ENCODE results near the gene KIF1A.
"Not testable (repeated sequence)": the region's sequence is repeated elsewhere in the genome, so short reads cannot be mapped to it uniquely, and the experiment has no call there.

The KIF1A gene

DNA sequence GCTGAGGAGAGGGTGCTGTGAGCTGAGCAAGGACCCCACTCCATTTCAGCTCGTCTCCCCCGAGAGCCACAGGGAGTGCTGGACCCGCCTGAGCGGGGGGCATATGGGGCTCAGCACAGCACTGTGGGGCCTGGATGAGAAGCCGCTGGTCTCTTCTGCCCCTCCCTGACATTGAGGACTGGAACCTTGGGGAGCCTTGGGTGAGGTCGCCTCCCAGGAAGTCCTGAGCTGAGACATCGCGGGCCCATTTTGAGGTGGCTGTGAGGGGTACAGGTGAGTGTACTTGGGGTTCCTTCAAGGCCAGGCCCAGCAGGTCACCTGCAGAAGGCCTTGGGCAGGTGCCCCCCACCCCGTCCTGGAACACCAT, 131.5 kb downstream of the KIF1A start:
- TF ChIP-seq, protein P1, sequence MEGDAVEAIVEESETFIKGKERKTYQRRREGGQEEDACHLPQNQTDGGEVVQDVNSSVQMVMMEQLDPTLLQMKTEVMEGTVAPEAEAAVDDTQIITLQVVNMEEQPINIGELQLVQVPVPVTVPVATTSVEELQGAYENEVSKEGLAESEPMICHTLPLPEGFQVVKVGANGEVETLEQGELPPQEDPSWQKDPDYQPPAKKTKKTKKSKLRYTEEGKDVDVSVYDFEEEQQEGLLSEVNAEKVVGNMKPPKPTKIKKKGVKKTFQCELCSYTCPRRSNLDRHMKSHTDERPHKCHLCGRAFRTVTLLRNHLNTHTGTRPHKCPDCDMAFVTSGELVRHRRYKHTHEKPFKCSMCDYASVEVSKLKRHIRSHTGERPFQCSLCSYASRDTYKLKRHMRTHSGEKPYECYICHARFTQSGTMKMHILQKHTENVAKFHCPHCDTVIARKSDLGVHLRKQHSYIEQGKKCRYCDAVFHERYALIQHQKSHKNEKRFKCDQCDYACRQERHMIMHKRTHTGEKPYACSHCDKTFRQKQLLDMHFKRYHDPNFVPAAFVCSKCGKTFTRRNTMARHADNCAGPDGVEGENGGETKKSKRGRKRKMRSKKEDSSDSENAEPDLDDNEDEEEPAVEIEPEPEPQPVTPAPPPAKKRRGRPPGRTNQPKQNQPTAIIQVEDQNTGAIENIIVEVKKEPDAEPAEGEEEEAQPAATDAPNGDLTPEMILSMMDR (conservative IDR thresholded peaks at IDR 0.05; ENCODE audit: low read length): no peak
- no peak overlapping the region for H3K4me3 ChIP-seq (ENCODE audit: low read length)
- DNase-seq (ENCODE audit: low read depth): no peak

- TF ChIP-seq, protein P1 (conservative IDR thresholded peaks at IDR 0.05; ENCODE audit: low read length): no peak
- no peak for DNase-seq (ENCODE audit: low read depth)
- no peak overlapping the region for H3K4me3 ChIP-seq (ENCODE audit: low read length)
Measured at GRCh38 chr2:240687741-240688552, 132.1 kb downstream of the KIF1A start.

DNA sequence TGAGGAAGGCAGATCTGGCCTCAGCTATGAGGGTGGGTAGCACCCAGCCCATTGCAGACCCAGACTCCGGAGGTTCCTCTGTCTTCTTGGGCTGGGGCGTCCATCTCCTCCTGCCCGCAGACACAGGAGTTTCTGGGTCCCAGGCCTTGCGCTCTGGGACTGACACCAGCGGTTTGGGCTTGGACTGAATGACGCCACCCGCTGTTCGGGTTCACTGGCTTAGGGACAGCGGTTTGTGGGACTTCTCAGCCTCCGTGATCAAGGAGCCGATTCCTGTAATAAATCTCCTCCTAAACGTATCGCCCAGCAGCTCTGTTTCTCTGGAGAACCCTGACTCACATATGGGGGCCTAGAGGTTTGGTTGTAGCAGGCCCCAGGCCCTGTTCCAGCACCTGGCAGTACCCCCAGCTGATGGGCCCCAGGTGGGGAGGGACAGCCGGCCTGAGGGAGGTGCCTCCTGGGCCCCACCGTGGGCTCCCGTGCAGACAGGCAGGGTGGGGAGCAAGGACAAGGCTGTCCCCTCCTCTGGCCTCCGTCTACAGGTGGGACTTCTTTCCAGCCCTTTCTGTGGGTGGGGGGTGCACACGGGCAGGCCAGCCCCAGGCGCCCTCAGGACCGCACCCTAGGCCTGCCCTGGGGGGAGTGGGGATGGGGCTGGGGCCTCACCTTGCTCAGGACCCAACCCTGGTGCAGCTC, 132.8 kb downstream of the KIF1A start:
- no peak overlapping the region for H3K4me3 ChIP-seq (ENCODE audit: low read length)
- DNase-seq (ENCODE audit: low read depth): no peak
- TF ChIP-seq, protein P1 (conservative IDR thresholded peaks at IDR 0.05; ENCODE audit: low read length): no peak

GRCh38 chr2:240686460-240686859, 133.6 kb downstream of the KIF1A start:
- H3K4me3 ChIP-seq (ENCODE audit: low read length): no peak overlapping the region
- no peak for DNase-seq (ENCODE audit: low read depth)
- TF ChIP-seq, protein P1 (conservative IDR thresholded peaks at IDR 0.05; ENCODE audit: low read length): no peak

GRCh38 chr2:240685771-240686371, 134.1 kb downstream of the KIF1A start:
- no peak for DNase-seq (ENCODE audit: low read depth)
- H3K4me3 ChIP-seq (ENCODE audit: low read length): no peak overlapping the region
- TF ChIP-seq, protein P1 (conservative IDR thresholded peaks at IDR 0.05; ENCODE audit: low read length): no peak

DNA sequence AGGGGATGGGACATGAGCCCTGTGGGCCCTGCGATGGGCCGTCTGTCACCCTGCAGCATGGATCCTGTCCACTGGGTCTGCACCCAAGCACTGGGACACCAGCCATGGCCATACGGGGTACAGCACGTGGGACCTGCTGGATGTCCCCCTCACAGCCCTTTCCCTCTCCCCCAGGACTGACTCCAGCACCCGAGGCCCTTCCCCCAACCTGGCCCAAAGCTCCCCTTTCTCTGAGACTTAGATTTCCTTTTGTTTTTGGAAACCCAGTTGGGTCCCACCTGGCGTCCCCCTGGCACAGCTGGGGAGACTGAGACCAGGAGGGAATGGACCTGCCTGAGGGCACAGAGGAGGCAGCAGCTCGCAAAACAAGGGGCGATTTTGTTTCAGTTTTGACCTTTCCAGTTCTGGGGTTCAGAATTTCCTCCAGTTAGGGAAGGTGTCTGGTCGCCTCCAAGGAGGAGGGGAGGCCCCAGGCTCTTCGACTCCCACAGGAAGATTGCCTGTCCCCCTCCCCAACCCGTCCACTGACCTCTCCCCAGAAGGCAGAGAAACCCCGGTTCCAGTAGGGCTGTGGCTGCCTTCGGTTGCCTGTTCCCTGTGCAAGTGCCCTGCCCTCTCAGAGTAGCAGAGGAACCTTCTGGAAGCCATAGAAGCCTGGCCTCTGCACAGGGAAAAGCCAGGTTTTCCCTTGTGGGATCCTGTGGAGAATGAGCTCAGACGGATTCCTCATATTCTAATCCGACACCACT, 135.9 kb downstream of the KIF1A start:
- H3K4me3 ChIP-seq (ENCODE audit: low read length); DNase-seq (ENCODE audit: low read depth): not testable (repeated sequence)

- not testable (repeated sequence) for H3K4me3 ChIP-seq (ENCODE audit: low read length); DNase-seq (ENCODE audit: low read depth)
Measured at GRCh38 chr2:240683329-240683979, 136.6 kb downstream of the KIF1A start.

DNA sequence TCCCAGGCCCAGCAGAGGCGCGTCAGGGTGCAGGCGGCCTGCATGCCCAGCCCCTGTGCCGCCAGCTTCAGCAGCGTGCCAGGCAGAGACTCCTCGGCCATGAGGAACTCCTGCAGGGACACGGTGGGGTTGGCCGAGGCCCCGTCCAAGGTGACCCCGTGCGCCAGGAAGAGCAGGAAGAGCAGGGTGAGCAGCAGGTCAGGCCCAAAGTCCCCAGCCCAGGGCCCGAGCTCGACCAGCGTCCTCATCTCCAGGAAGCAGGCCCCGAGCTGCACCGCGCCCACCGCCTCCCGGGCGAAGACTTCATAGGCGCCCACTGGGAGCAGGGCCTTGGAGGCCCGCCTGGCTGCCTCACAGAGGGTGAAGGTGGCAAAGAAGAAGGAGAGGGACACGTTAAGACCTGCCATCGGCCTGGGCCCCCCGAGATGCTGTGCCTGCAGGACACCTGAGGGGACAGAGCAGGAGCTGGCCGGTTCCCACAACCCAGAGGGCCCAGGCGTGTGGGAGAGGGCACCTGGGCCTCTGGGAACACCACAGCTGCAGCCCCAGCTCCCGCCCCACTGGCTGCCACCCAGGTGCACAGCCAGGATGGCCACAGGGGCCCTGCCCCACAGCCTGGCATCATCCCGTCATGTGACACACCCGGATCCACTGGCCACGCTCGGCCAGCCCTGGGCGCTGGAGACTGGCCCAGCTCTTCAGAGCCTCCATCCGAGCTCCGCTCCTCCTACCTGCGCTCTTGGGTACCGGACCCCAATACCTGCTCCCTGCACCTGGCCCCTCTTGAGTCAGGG, 137.4 kb downstream of the KIF1A start, which contains the start of gene AQP12B:
Gene AQP12B, minus strand, starts transcription at position 455 of the 794 bp plus-strand sequence. Its CDS starts 48 bp downstream, at position 407.
- DNase-seq (ENCODE audit: low read depth); H3K4me3 ChIP-seq (ENCODE audit: low read length): not testable (repeated sequence)

DNA sequence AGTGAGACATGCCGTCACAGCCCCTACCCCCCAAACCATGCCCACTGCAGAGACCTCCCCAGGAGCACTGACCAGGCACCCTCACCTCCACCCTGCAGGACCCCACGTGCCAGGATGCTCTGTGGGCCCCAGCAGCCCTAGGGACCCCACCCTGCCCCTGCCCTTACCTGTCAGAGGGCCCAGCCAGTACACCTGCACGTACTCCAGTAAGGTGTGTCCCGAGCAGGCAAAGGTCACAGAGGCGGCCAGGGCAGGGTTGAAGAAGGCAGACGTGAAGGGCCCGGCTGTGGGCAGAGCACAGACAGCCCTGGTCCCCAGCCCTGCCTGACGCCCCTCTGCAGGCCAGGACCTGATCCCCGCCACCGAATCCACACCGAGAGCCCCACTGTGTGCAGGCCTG, 139.8 kb downstream of the KIF1A start:
- DNase-seq (ENCODE audit: low read depth); H3K4me3 ChIP-seq (ENCODE audit: low read length): not testable (repeated sequence)

GRCh38 chr2:240678909-240679308, 141.1 kb downstream of the KIF1A start:
- not testable (repeated sequence) for DNase-seq (ENCODE audit: low read depth); H3K4me3 ChIP-seq (ENCODE audit: low read length)

- DNase-seq (ENCODE audit: low read depth); H3K4me3 ChIP-seq (ENCODE audit: low read length): not testable (repeated sequence)
Measured at GRCh38 chr2:240678043-240678442, 142.0 kb downstream of the KIF1A start.
